Measurements from ENCODE around the gene PTPRN2. TPM values are rescaled to one million over a fixed set of nuclear protein-coding genes. Genes with fewer than 3 reads are reported as not detected.

The PTPRN2 gene
- total RNA-seq, 2 donors from 2014 or later: 26.1 to 55.5 TPM

- H3K4me3 ChIP-seq: no peak overlapping the region
- H3K4me1 ChIP-seq (replicated peaks): no peaks in the 10 kb centered on the region
- H3K9me3 ChIP-seq: no peaks in the 10 kb centered on the region
- TF ChIP-seq CTCF (IDR thresholded peaks at IDR 0.05) (no peak), POLR2A (IDR thresholded peaks at IDR 0.05) (no peak), POLR2AphosphoS5 (IDR thresholded peaks at IDR 0.05) (no peak)
- no peak overlapping the region for H3K27ac ChIP-seq
- WGBS: 82% methylated on average over 8 of the region's 8 CpGs
- no peaks in the 10 kb centered on the region for H3K36me3 ChIP-seq
- H3K27me3 ChIP-seq (replicated peaks; ENCODE audit: insufficient read depth): no peaks in the 10 kb centered on the region
- DNase-seq (ENCODE audit: low spot score): no peak
- intact Hi-C loops (cut with DNase I): no loop called here
Measured at GRCh38 chr7:158584407-158584806, 3.2 kb downstream of the PTPRN2 start.

- no peaks in the 10 kb centered on the region for H3K9me3 ChIP-seq
- intact Hi-C loops (cut with DNase I): no loop called here
Measured at GRCh38 chr7:158583810-158584209, 3.8 kb downstream of the PTPRN2 start.

GRCh38 chr7:158583143-158583542 lies 4.5 kb downstream of the PTPRN2 start:
- no peak overlapping the region for H3K27ac ChIP-seq
- H3K36me3 ChIP-seq: no peaks in the 10 kb centered on the region
- H3K9me3 ChIP-seq: no peaks in the 10 kb centered on the region
- intact Hi-C loops (cut with DNase I): no loop called here
- 82% methylated on average over 5 of the region's 5 CpGs for WGBS
- no peak for DNase-seq (ENCODE audit: low spot score)
- TF ChIP-seq POLR2A (IDR thresholded peaks at IDR 0.05): no peak
- TF ChIP-seq POLR2AphosphoS5 (IDR thresholded peaks at IDR 0.05): no peak
- no peak for TF ChIP-seq CTCF (IDR thresholded peaks at IDR 0.05)
- H3K27me3 ChIP-seq (replicated peaks; ENCODE audit: insufficient read depth): no peaks in the 10 kb centered on the region
- no peaks in the 10 kb centered on the region for H3K4me1 ChIP-seq (replicated peaks)
- H3K4me3 ChIP-seq: no peak overlapping the region

More at GRCh38 chr7:158583810-158584209, 3.8 kb downstream of the PTPRN2 start:
- 71% methylated on average over 6 of the region's 6 CpGs for WGBS
- H3K4me3 ChIP-seq: no peak overlapping the region
- H3K4me1 ChIP-seq (replicated peaks): no peaks in the 10 kb centered on the region
- no peaks in the 10 kb centered on the region for H3K27me3 ChIP-seq (replicated peaks; ENCODE audit: insufficient read depth)
- H3K36me3 ChIP-seq: no peaks in the 10 kb centered on the region
- H3K27ac ChIP-seq: no peak overlapping the region
- TF ChIP-seq CTCF (IDR thresholded peaks at IDR 0.05) (no peak), POLR2A (IDR thresholded peaks at IDR 0.05) (no peak)
- DNase-seq (ENCODE audit: low spot score): no peak

GRCh38 chr7:158582089-158582456 lies 5.5 kb downstream of the PTPRN2 start:
- DNase-seq (ENCODE audit: low spot score): no peak
- H3K27ac ChIP-seq: peak overlapping the region in 1 of 2 donors; percentile 19
- WGBS: 76% methylated on average over 6 of the region's 6 CpGs
- H3K27me3 ChIP-seq (replicated peaks; ENCODE audit: insufficient read depth): no peaks in the 10 kb centered on the region
- H3K9me3 ChIP-seq: no peaks in the 10 kb centered on the region
- H3K4me1 ChIP-seq (replicated peaks): no peaks in the 10 kb centered on the region
- no peak overlapping the region for H3K4me3 ChIP-seq
- no peaks in the 10 kb centered on the region for H3K36me3 ChIP-seq
- TF ChIP-seq POLR2A (IDR thresholded peaks at IDR 0.05) (no peak), CTCF (IDR thresholded peaks at IDR 0.05) (no peak), POLR2AphosphoS5 (IDR thresholded peaks at IDR 0.05) (no peak)
- intact Hi-C loops (cut with DNase I): no loop called here

GRCh38 chr7:158581440-158582088 lies 6.1 kb downstream of the PTPRN2 start:
- intact Hi-C loops (cut with DNase I): no loop called here
- H3K9me3 ChIP-seq: no peaks in the 10 kb centered on the region
- H3K27me3 ChIP-seq (replicated peaks; ENCODE audit: insufficient read depth): no peaks in the 10 kb centered on the region
- H3K27ac ChIP-seq: peak overlapping the region in 1 of 2 donors; percentile 19
- 50% methylated on average over 7 of the region's 7 CpGs for WGBS
- H3K36me3 ChIP-seq: no peaks in the 10 kb centered on the region
- H3K4me1 ChIP-seq (replicated peaks): no peaks in the 10 kb centered on the region
- H3K4me3 ChIP-seq: no peak overlapping the region
- DNase-seq (ENCODE audit: low spot score): no peak
- TF ChIP-seq POLR2AphosphoS5 (IDR thresholded peaks at IDR 0.05) (peak; percentile 25), CTCF (IDR thresholded peaks at IDR 0.05) (no peak), POLR2A (IDR thresholded peaks at IDR 0.05) (no peak)
